Measurements from ENCODE around the gene MICALL1. TPM values are rescaled to one million over a fixed set of nuclear protein-coding genes. Genes with fewer than 3 reads are reported as not detected.
"Not testable (repeated sequence)": the region's sequence is repeated elsewhere in the genome, so short reads cannot be mapped to it uniquely, and the experiment has no call there.

MICALL1 gene
- total RNA-seq, 1 donor from 2014 or later, result 65.5 TPM

DNA sequence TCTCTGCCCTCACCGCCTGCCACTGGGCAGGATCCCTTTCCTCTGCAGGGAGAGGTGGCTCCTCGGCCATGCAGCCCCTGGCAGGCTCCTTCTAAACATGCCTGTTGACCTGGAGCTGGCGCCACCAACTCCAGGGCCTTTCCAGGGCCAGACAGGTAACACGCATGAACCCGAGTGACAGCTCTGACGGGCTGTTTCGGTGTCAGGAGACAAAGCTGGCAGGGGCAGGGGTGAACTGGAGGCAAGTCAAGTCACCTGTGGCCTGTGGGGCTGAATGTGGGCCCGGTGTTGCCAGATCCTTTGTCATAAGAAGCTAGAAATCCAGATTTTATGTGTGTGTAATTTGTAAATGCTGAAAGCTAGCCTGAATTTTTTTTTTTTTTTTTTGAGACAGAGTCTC lies 36.0 kb downstream of the MICALL1 start:
- Mint-ChIP-seq H3K36me3 (ENCODE audit: low read depth) (peaks cover 26% of the 10 kb centered on the region), H3K27me3 (ENCODE audit: low read depth) (no peaks in the 10 kb centered on the region), H3K9me3 (ENCODE audit: low read depth) (no peaks in the 10 kb centered on the region), H3K4me3 (ENCODE audit: unreplicated experiment) (no peak overlapping the region), H3K4me1 (ENCODE audit: low read depth) (no peaks in the 10 kb centered on the region), H3K27ac (ENCODE audit: unreplicated experiment) (no peak overlapping the region)
- TF ChIP-seq, protein P1, sequence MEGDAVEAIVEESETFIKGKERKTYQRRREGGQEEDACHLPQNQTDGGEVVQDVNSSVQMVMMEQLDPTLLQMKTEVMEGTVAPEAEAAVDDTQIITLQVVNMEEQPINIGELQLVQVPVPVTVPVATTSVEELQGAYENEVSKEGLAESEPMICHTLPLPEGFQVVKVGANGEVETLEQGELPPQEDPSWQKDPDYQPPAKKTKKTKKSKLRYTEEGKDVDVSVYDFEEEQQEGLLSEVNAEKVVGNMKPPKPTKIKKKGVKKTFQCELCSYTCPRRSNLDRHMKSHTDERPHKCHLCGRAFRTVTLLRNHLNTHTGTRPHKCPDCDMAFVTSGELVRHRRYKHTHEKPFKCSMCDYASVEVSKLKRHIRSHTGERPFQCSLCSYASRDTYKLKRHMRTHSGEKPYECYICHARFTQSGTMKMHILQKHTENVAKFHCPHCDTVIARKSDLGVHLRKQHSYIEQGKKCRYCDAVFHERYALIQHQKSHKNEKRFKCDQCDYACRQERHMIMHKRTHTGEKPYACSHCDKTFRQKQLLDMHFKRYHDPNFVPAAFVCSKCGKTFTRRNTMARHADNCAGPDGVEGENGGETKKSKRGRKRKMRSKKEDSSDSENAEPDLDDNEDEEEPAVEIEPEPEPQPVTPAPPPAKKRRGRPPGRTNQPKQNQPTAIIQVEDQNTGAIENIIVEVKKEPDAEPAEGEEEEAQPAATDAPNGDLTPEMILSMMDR (IDR thresholded peaks at IDR 0.05), result no peak
- DNase-seq (ENCODE audit: low spot score), result no peak

DNA sequence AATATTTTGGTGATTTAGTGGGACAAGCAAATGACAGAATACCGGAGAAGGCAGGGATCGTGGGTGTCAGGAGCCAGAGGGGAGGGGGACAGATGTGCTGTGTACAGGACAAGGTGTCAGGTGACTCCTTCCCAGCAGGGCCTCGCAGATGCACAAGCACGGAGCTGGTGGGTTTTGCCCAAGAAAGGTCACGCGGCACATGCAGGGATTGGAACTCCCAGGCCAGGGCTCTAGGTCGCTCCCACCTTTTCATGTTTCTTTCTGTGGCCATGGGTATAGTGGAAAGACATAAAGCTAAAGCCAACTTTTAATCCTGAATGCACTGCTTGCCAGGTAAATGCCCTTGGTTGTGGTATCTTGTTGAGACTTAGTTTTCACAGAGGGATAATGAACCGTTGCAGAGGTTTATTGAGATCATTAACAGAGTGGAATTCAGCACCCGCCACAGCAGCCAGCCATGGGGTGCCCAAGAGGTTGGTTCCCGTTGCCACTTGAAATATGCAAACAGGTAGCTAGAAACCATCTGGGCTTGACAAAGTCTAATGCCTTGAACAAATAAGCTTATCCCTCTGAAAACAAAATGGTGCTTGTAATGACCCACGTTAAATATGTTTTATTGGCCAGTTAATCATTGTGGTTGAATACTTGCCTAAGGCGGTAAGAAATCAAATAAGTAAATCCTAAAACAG lies 37.2 kb downstream of the MICALL1 start:
- no peak overlapping the region for H3K27ac Mint-ChIP-seq (ENCODE audit: unreplicated experiment)
- H3K36me3 Mint-ChIP-seq (ENCODE audit: low read depth), result peaks cover 20% of the 10 kb centered on the region
- H3K27me3 Mint-ChIP-seq (ENCODE audit: low read depth), result no peaks in the 10 kb centered on the region
- no peak overlapping the region for H3K4me3 Mint-ChIP-seq (ENCODE audit: unreplicated experiment)
- H3K9me3 Mint-ChIP-seq (ENCODE audit: low read depth), result no peaks in the 10 kb centered on the region
- TF ChIP-seq, protein P1 (IDR thresholded peaks at IDR 0.05), result no peak
- H3K4me1 Mint-ChIP-seq (ENCODE audit: low read depth), result no peaks in the 10 kb centered on the region
- DNase-seq (ENCODE audit: low spot score), result no peak

DNA sequence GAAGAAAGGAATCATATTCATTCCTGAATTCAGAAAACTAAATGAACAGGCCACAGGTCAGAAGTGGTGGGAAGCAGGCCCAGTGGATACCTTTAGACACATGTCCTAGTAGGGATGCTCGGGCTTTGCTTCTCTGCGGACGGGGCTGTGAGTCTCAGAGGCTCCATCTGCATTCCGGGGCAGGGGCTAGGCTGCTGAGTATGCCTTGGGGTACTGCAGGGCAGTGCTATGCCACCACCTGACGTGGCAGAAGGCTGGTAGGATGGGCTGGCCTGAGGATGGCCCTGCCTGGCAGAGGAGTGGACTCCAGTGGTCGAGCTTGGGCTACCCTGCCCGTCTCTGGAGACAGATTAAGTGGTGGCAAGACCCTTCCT lies 37.7 kb downstream of the MICALL1 start:
- H3K9me3 Mint-ChIP-seq (ENCODE audit: low read depth), result no peaks in the 10 kb centered on the region
- DNase-seq (ENCODE audit: low spot score), result no peak
- H3K4me3 Mint-ChIP-seq (ENCODE audit: unreplicated experiment), result no peak overlapping the region
- H3K36me3 Mint-ChIP-seq (ENCODE audit: low read depth), result peaks cover 20% of the 10 kb centered on the region
- H3K4me1 Mint-ChIP-seq (ENCODE audit: low read depth), result no peaks in the 10 kb centered on the region
- no peaks in the 10 kb centered on the region for H3K27me3 Mint-ChIP-seq (ENCODE audit: low read depth)
- H3K27ac Mint-ChIP-seq (ENCODE audit: unreplicated experiment), result no peak overlapping the region
- TF ChIP-seq, protein P1 (IDR thresholded peaks at IDR 0.05), result no peak

DNA sequence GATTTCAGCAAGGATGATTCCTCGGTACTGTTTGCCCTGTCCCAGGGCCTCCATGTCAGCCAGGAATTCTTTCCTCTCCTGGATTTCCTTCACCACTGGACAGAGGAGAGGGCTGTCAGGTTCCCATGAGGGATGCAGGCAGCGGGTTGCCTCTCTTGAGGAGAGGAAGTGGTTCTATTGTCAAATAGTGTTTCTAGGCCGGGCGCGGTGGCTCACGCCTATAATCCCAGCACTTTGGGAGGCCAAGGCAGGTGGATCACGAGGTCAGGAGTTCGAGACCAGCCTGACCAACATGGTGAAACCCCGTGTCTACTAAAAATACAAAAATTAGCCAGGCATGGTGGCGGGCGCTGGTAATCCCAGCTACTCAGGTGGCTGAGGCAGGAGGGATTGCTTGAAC lies 38.3 kb downstream of the MICALL1 start:
- peaks cover 20% of the 10 kb centered on the region for H3K36me3 Mint-ChIP-seq (ENCODE audit: low read depth)
- not testable (repeated sequence) for H3K27ac Mint-ChIP-seq (ENCODE audit: unreplicated experiment); H3K4me3 Mint-ChIP-seq (ENCODE audit: unreplicated experiment); DNase-seq (ENCODE audit: low spot score); H3K9me3 Mint-ChIP-seq (ENCODE audit: low read depth); H3K27me3 Mint-ChIP-seq (ENCODE audit: low read depth); H3K4me1 Mint-ChIP-seq (ENCODE audit: low read depth)

DNA sequence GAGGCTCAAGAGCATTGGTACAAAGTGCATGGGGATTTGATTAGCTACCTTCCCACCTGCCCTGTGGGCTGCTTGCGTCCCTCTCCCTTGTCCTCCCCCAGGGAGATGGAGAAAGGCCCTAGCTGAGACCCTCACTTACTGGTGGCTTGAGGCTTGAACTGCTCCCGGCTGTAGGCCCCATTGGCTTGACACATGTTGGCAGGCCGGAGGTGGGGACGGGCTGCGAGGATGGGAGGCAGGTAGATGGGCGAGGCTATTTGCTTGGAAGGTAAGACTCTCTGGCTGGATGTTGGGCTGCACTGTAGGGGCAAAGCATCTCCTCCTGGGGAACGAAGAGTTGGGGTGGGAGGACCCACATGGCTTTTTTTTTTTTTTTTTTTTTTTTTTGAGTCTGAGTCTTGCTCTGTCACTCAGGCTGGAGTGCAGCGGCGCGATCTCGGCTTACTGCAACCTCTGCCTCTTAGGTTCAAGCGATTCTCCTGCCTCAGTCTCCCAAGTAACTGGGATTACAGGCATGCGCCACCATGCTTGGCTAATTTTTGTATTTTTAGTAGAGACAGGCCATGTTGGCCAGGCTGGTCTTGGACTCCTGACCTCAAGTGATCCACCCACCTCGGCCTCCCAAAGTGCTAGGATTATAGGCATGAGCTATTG lies 41.2 kb downstream of the MICALL1 start:
- H3K4me3 Mint-ChIP-seq (ENCODE audit: unreplicated experiment); H3K4me1 Mint-ChIP-seq (ENCODE audit: low read depth); DNase-seq (ENCODE audit: low spot score); H3K36me3 Mint-ChIP-seq (ENCODE audit: low read depth); H3K27me3 Mint-ChIP-seq (ENCODE audit: low read depth); H3K27ac Mint-ChIP-seq (ENCODE audit: unreplicated experiment); H3K9me3 Mint-ChIP-seq (ENCODE audit: low read depth): not testable (repeated sequence)

DNA sequence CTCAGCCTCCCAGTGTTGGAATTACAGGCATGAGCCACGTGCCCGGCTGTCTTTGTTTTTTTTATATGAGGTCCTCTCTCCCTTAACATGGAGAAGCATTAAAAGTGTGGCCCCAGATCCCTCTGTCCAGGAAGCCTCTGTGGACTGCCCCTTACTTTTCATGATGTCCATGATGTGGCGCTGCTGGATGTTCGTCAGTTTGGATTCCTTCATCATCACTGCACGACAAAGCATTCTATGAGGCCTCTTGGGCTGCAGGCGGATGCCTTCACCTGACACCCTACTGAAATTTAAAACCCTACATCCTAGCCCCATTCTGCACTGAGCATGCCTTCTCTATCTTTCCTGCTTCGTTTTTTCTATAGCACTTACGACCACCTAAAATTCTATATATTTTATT lies 45.2 kb downstream of the MICALL1 start:
- Mint-ChIP-seq H3K9me3 (ENCODE audit: low read depth) (no peaks in the 10 kb centered on the region), H3K4me1 (ENCODE audit: low read depth) (peaks cover 33% of the 10 kb centered on the region), H3K4me3 (ENCODE audit: unreplicated experiment) (no peak overlapping the region), H3K27me3 (ENCODE audit: low read depth) (no peaks in the 10 kb centered on the region), H3K36me3 (ENCODE audit: low read depth) (no peaks in the 10 kb centered on the region), H3K27ac (ENCODE audit: unreplicated experiment) (peak overlapping the region; percentile 67)
- TF ChIP-seq, protein P1 (IDR thresholded peaks at IDR 0.05), result peak; percentile 26
- no peak for DNase-seq (ENCODE audit: low spot score)

DNA sequence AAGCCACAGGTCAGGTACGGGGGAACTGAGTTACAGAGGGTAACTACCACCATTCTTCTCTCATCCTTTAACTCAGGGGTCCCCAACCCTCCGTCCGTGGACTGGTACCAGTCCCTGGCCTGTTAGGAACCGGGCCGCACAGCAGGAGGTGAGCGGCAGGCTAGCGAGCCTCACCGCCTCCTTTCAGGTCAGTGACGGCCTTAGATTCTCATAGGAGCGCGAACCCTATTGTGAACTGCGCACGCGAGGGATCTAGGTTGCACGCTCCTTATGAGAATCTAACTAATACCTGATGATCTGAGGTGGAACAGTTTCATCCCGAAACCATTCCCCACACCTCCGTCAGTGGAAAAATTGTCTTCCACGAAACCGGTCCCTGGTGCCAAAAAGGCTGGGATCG lies 46.5 kb downstream of the MICALL1 start:
- H3K27me3 Mint-ChIP-seq (ENCODE audit: low read depth); H3K9me3 Mint-ChIP-seq (ENCODE audit: low read depth); DNase-seq (ENCODE audit: low spot score): not testable (repeated sequence)
- H3K4me1 Mint-ChIP-seq (ENCODE audit: low read depth), result peaks cover 33% of the 10 kb centered on the region
- H3K36me3 Mint-ChIP-seq (ENCODE audit: low read depth), result peaks cover 10% of the 10 kb centered on the region
- H3K4me3 Mint-ChIP-seq (ENCODE audit: unreplicated experiment), result peak overlapping the region; percentile 98
- peak overlapping the region; percentile 95 for H3K27ac Mint-ChIP-seq (ENCODE audit: unreplicated experiment)

Data from chondrocyte (in vitro differentiated cells).